Breast epithelium (tissue), 4 donors: ENCODE measurements around the gene RTN4R. TPM values are rescaled to one million over a fixed set of nuclear protein-coding genes. Genes with fewer than 3 reads are reported as not detected.
A peak's percentile ranks its signal among the peaks of the same experiment; 100 is the strongest.
"Not testable (repeated sequence)": the region's sequence is repeated elsewhere in the genome, so short reads cannot be mapped to it uniquely, and the experiment has no call there.

Experiments used
- DNase-seq, 2 donors: peaks; one replicate each; pipeline ENCODE4 v3.0.0-alpha.2; 2019; ENCODE audit warnings: low spot score in 2 of 2
- H3K27ac ChIP-seq, 2 donors: fragments of 200-600 bp; sonication (generic) in 1 of 2; one replicate each; pipeline ENCODE4 v1.5.1; 2016 to 2019; ENCODE audit warnings: mild to moderate bottlenecking in 1 of 2
- H3K27me3 ChIP-seq, 2 donors: fragments of 200-600 bp; sonication (generic) in 1 of 2; one replicate each; pipeline versions ENCODE4 v1.5.1 to v1.6.0; 2017 to 2019; ENCODE audit warnings: control low read depth in 1 of 2, mild to moderate bottlenecking in 1 of 2
- H3K36me3 ChIP-seq: fragments of 200-600 bp; one replicate; pipeline ENCODE4 v1.5.1; 2019
- H3K4me1 ChIP-seq, 2 donors: fragments of 200-600 bp; sonication (generic); one replicate each; pipeline ENCODE4 v1.5.1; 2016 to 2019; ENCODE audit warnings: control low read depth in 1 of 2
- H3K4me3 ChIP-seq, 3 donors: fragments of 200-600 bp; sonication (generic); 1 replicate in 2 of 3; 2 replicates in 1 of 3; pipeline ENCODE4 v1.5.1; 2016 to 2019; ENCODE audit warnings: mild to moderate bottlenecking in 3 of 3, moderate library complexity in 2 of 3
- H3K9me3 ChIP-seq, 2 donors: fragments of 200-600 bp; sonication (generic) in 1 of 2; one replicate each; pipeline ENCODE4 v1.5.1; 2016 to 2019; ENCODE audit warnings: control low read depth in 1 of 2
- CTCF ChIP-seq, 3 donors: fragments of 450-650 bp; IDR thresholded peaks; one replicate each; pipeline ENCODE4 v1.5.1; 2016 to 2017; ENCODE audit warnings: antibody characterized with exemption in 3 of 3, mild to moderate bottlenecking in 3 of 3, moderate library complexity in 3 of 3
- POLR2A ChIP-seq: fragments of 450-650 bp; IDR thresholded peaks from one replicate; pipeline ENCODE4 v1.6.1; 2016; ENCODE audit warnings: antibody characterized with exemption, mild to moderate bottlenecking, moderate library complexity
- POLR2AphosphoS5 ChIP-seq, 3 donors: sonication (generic); formaldehyde crosslinking; IDR thresholded peaks; one replicate each; pipeline ENCODE4 v1.6.1; 2017; ENCODE audit warnings: antibody characterized with exemption in 3 of 3
- intact Hi-C: fragments of 100-400 bp; cut with DNase I; formaldehyde crosslinking; loops from one replicate; pipeline ENCODE4 v1.15.1; 2023; ENCODE audit warnings: low total_unique reads
- total RNA-seq, 3 donors: library from RNA; depleted of rRNA; stranded (reverse); fragments of >200 nt; gene quantifications; one replicate each; pipeline ENCODE4 v1.1.0, GENCODE V29; 2016

The RTN4R gene
- total RNA-seq, 3 donors from 2014 or later: 0.48 to 2.0 (median 1.9) TPM

- no peaks in the 10 kb centered on the region for H3K9me3 ChIP-seq
- TF ChIP-seq POLR2AphosphoS5 (IDR thresholded peaks at IDR 0.05): no peak
- H3K27me3 ChIP-seq: no peaks in the 10 kb centered on the region
- no peak for DNase-seq
- no peaks in the 10 kb centered on the region for H3K36me3 ChIP-seq
- intact Hi-C loops: no loop called here
- H3K4me3 ChIP-seq: no peak overlapping the region
- H3K4me1 ChIP-seq: no peaks in the 10 kb centered on the region
- H3K27ac ChIP-seq: no peak overlapping the region
Observed at GRCh38 chr22:20290578-20291248, 22.6 kb upstream of the RTN4R start.

GRCh38 chr22:20290045-20290392 is 21.9 kb upstream of the RTN4R start:
- intact Hi-C loops: no loop called here
- DNase-seq: no peak
- Histone ChIP-seq H3K36me3 (no peaks in the 10 kb centered on the region), H3K27me3 (no peaks in the 10 kb centered on the region), H3K4me3 (no peak overlapping the region), H3K27ac (no peak overlapping the region), H3K4me1 (no peaks in the 10 kb centered on the region), H3K9me3 (no peaks in the 10 kb centered on the region)
- no peak for TF ChIP-seq POLR2A
- no peak for TF ChIP-seq CTCF (IDR thresholded peaks at IDR 0.05)
- TF ChIP-seq POLR2AphosphoS5 (IDR thresholded peaks at IDR 0.05): no peak

GRCh38 chr22:20289182-20290044 is 21.3 kb upstream of the RTN4R start:
- intact Hi-C loops, H3K27ac ChIP-seq, H3K27me3 ChIP-seq, H3K4me3 ChIP-seq, H3K4me1 ChIP-seq, H3K36me3 ChIP-seq, H3K9me3 ChIP-seq, DNase-seq: not testable (repeated sequence)

- H3K27me3 ChIP-seq, H3K4me3 ChIP-seq, intact Hi-C loops, H3K9me3 ChIP-seq, H3K36me3 ChIP-seq, H3K27ac ChIP-seq, H3K4me1 ChIP-seq, DNase-seq: not testable (repeated sequence)
Observed at GRCh38 chr22:20286784-20287423, 18.8 kb upstream of the RTN4R start.

- H3K4me1 ChIP-seq, H3K9me3 ChIP-seq, H3K4me3 ChIP-seq, H3K36me3 ChIP-seq, intact Hi-C loops, H3K27me3 ChIP-seq, H3K27ac ChIP-seq, DNase-seq: not testable (repeated sequence)
Observed at GRCh38 chr22:20286312-20286660, 18.2 kb upstream of the RTN4R start.

GRCh38 chr22:20285473-20286311 is 17.6 kb upstream of the RTN4R start:
- intact Hi-C loops: loop anchor here (2.0 kb wide), 1 partner anchor 127 kb away; no protein-coding TSS in a partner anchor
- peak in 2 of 3 donors; percentile 42 to 77 for TF ChIP-seq CTCF (IDR thresholded peaks at IDR 0.05)

More at GRCh38 chr22:20285473-20286311, 17.6 kb upstream of the RTN4R start:
- not testable (repeated sequence) for H3K36me3 ChIP-seq, H3K4me3 ChIP-seq, H3K9me3 ChIP-seq, H3K27ac ChIP-seq, H3K4me1 ChIP-seq, H3K27me3 ChIP-seq
- peak; percentile 75 to 83 for DNase-seq
